ENCODE results near the gene SVOPL.
A peak's percentile ranks its signal among the peaks of the same experiment; 100 is the strongest.

Gene SVOPL

DNA sequence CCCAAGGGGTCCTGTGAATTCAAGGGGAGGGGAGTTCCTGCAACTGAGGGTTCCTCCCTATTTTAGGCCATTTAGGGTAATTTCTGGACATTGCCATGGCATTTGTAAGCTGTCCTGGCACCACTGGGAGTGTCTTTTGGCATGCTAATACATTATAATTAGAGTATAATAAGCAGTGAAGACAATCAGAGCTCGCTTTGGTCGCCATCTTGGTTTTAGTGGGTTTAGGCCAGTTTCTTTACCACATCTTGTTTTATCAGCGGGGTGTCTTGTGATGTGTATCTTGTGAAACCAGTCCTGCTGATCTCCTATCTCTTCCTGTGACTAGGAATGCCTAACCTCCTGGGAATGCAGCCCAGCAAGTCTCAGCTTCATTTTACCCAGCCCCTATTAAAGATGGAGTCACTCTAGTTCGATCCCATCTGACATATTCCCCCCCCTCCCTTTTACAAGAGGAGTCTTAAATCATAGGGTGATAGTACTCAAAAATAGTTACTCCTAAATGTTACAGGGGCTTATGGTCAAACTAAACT, 43.2 kb downstream of the SVOPL start:
- DNase-seq: no peak

DNA sequence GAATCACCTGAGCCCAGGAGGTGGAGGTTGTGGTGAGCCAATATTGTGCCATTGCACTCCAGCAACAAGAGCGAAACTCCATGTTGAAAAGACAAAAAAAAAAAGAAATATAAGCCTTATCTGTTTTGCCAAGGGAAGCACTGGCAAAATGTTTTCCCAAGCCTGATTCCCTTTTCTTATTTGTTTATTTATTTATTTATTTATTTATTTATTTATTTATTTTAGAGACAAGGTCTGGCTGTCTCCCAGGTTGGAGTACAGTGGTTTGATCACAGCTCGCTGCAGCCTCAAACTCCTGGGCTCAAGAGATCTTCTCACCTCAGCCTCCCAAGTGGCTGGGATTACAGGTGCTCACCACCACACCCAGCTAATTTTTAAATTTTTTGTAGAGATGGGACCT, 44.2 kb downstream of the SVOPL start:
- DNase-seq: no peak

DNA sequence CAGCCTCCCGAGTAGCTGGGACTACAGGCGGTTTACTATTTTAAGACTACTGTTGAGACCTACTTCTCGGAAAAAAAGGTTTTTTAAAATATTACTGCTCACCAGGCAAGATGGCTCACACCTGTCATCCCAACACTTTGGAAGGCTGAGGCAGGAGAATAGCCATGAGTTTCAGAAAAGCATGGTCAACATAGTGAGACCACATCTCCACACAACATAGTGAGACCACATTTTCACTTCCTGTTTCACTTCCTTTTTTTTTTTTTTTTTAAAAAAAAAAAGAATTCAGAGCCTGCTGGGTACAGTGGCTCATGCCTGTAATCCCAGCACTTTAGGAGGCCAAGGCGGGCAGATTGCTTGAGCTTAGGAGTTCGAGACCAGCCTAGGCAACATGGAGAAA, 46.5 kb downstream of the SVOPL start:
- no peak for DNase-seq

DNA sequence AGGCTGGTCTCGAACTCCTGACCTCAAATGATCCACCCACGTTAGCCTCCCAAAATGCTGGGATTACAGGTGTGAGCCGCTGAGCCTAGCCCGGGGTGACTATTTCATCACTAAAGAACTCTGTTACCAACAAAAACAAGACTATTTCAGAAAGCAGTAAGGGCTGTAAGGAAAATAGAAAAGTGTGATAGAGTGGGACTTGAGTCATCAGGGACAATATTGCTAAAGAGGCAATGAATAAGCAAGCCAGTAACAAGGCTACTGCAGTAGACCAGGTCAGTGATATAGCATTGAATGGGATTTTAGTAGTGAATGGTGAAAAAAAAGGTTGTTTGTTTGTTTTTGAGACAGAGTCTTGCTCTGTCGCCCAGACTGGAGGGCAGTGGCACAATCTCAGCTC, 51.7 kb downstream of the SVOPL start:
- DNase-seq: no peak

DNA sequence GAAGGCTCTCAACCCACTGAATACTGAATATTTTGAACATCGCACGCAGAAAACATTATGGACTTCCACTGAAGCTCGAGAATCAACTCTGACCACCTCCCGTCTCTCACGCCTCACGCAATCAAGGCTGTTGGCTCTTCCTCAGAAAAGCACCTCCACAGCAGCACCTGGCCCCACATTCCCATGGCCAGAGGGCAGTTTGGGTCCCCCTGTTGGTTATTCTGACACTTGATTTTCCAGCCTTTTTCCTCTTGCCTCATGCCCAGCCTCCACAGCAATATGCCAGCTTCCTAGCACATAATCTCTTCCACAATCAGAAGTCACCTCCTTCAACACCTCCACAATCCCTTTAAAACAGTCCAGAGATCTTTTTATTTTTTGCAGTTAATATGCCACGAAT, 55.9 kb downstream of the SVOPL start:
- DNase-seq: no peak

DNA sequence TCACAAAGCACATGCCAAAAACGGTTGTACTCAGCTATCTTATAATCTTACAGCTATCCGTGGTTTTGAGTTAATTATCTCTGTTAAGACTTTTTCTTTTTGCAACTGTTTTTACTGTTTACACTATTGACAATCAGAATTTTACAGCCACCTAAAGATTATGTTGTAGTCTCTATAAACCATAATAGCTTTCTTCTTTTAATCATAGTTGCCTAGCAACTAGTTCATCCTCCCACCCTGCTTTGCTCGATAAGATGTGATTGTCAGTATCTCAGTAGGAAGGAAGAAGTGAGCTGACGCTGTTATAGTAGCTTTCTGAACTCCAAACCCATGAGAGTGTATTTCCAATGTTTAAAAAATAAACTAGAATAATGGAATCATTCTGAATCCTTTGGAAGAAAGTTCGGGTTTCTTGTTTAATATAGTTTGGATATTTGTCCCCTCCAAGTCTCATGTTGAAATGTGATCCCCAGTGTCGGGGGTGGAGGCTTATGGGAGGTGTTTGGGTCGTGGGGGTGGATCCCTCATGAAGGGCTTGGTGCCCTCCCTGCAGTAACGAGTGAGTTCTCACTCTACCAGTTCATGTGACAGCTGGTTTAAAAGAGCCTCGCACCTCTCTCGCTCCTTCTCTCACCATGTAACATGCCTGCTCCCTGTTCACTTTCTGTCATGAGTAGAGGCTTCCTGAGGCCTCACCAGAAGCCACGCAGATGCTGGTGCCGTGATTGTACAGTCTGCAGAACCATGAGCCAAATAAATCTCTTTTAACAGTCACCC, 68.1 kb downstream of the SVOPL start:
- no peak for DNase-seq

DNA sequence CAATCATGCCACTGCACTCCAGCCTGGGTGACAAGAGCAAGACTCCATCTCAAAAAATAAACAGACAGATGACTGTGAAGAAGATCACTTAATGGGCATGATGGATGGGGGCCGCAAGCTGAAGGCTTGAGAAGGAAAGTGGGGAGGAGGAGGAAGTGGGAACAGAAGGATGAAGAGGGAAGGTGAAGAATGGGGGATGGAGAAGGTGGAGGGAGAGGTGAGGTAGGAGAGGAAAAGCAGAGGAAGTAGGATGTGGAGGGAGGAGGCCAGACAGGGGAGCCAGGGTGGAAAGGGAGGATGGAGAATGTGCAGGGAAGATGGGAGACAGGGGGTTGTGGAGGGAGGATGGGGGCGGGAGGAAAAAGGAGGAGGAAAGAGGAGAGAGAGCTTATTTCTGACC, 68.8 kb downstream of the SVOPL start:
- no peak for DNase-seq

DNA sequence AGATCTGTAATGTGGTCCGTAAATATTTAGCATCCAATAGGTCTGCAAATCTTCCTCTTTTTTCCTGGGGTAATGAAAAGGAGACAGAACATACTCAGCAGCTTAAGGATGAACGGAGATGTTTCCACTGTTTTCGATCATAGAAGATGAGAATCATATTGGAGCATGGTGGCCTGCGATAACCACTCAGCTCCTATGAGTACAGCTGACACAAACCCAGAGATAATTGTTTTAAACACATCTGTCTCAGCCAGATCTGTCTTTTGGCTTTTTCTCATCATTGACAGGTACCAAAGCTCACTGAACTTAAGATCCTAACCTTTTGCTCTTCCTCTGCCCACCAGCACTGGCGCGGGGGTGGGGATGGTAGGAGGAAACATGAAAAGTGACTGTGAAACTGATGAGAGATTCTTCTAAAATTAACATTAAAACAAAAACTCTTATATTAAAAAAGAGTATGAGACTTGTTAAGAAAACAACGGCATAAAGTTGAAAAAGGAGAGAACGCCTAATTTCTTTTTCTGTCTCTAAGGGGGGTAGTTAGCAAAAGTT, 71.0 kb downstream of the SVOPL start:
- no peak for DNase-seq

DNA sequence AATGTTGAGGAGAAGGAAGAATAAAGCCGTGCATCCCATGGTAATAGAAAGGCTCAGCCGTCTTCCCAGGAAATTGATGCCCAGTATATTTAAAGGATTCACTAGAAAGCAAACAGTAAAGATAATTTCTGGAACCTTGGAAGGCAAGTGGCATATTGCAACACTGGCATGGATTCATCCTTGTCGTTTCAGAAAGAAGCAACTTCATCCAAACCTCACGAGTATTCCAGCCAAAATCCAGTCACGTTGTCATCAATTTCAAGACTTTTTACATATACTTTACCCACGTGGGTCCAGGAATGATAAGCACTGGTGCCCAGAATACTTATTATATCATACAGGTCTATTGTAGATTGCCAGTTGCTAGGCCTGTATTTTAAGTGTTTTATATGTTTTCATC, 73.8 kb downstream of the SVOPL start:
- no peak for DNase-seq

DNA sequence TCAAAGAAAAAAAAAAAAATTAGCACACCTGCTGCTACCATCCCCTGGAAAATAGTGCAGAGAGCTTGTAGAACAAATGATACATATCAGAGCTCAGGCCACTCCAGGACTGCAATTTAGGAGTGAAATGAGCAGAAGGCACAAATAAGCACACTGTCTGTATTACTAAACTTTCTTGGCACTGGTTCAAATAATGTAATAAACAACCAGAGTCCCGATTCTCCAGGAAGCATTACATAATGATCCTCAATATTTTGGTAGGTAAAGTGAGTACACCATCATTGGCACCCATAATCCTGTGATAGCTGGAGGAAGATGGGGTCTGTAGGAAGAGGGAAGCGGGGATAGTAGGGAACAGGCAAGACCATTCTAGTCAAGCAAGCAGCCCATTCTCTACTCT, 74.3 kb downstream of the SVOPL start:
- no peak for DNase-seq

DNA sequence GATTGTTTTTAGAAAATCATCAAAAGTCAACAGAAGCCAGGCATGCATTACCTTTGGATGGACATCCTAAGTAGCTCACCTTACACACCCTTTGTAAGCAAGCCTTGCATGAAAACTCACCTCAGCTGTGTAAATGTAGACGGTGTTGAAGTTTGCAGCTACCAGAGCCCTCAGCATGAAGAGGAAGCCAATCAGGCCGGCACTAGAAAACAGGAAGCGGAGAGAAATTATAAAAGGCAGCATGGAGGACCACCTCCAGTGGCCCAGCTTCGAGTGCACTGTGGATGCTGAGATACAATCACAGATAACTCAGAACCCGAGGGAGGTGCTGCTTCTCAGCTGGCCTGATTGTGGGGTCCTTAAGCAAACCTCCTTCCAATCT, 75.3 kb downstream of the SVOPL start:
- peak; percentile 84 for DNase-seq

DNA sequence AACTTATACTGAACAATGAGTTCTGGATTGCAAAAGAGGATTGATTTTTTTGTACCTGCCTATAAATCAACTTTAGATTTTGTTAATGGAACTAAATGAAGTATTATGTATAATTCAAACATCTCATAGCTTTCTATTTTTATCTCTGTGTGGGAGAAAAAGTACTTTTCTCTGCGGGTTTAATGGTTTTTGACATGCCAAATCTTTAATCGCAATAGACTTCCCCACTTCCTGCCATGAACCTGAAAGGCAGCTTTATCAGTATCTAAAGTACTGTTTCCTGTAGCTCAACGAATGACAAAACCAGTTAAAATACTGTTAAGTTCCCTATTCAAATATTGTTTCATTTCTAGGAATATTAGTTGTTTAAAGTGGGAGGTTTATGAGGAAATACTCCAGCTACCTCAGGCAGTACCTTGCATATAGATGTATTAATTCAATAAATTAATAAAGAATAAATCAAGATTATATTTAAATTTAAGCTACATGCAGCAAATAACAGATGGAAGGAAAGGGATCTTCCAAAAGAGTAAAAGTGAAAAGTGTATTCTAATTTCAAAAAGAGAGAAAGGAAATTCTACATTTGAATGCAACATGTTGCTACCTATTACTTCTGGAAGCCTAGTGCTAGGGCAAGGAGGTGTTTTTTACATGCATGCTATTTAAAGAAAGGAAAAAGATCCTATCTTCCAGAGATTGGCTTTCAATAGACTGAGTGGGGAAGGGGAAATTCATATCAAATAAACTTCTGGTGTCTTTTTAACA, 75.9 kb downstream of the SVOPL start:
- DNase-seq: no peak

DNA sequence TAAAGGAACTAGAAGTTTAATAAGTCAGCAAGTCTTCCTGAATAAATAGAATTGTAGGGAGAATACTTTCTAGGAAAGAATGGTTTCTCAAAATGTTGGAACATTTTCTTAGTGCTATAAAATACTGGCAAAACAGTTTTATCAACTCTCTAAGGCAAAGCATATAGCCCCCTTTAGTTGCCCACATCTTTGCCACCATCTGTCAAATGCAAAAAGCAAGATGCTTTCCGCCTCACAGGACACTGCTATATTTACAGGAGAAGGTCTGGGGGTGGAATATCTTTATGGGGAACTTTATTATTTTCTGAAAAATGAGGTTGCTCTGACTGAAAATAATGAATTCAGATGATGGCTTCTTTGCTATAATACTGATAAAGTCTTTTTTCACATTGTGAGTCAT, 78.3 kb downstream of the SVOPL start:
- DNase-seq: no peak

DNA sequence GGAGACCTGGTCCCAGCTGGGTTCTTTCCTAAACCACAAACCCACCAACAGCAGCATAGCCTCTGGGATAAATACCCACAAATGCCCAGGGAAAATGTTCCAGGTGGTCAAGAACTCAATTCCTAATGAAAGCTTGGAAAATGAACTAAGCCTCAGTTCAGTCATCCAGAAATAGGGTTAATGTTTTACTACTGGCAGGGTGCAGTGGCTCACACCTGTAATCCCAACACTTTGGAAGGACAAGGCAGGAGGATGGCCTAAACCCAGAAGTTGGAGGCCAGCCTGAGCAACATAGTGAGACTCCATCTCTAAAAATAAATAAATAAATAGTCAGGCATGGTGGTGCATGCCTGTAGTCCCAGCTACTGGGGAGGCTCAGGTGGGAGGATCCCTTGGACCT, 82.2 kb downstream of the SVOPL start:
- DNase-seq: no peak

DNA sequence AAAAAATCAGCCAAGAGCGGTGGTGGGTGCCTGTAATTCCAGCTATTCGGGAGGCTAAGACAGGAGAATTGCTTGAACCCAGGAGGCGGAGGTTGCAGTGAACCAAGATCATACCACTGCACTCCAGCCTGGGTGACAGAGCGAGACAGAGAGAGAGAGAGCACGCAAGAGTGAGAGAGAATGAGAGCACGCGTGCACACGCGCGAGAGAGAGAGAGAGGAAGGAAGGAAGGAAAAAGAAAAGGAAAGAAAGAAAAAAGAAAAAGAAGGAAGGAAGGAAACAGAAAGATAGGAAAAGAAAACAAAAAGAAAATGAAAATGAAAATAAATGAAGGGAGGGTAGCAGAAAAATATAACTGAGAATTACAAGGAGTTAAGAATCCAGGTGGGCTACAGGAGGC, 82.7 kb downstream of the SVOPL start:
- DNase-seq: no peak

DNA sequence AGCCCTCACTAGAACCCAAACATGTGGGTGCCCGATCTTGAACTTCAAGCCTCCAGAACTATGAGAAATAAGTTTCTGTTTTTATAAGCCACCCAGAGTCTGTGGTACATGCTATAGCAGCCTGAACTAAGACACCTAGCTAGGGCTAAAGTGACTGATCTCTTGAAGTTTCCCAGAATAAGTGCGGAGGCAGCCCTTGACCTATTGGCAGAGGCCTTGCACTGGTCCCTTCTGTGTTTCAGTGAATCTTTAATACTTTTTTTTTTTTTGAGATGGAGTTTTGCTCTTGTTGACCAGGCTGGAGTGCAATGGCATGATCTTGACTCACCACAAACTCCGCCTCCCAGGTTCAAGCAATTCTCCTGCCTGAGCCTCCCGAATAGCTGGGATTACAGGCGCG, 85.1 kb downstream of the SVOPL start:
- DNase-seq: no peak

DNA sequence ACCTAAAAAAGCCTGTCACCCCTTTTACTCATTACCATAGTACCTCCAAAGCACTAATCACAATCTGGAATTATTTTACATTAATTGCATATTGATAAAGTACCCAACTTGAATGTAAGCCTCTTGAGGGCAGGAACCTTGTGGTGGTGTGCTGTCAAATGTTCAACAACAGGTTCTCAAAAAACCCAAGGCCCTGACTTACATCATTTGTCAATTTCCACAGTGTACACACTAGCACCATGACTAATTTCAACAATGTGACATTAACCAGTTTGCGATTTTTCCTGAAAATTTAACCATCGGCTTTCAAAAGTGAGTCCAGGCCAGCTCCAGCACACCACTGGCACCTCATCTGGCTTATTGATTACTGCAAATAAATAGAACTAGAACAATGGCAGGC, 87.5 kb downstream of the SVOPL start:
- DNase-seq: no peak

DNA sequence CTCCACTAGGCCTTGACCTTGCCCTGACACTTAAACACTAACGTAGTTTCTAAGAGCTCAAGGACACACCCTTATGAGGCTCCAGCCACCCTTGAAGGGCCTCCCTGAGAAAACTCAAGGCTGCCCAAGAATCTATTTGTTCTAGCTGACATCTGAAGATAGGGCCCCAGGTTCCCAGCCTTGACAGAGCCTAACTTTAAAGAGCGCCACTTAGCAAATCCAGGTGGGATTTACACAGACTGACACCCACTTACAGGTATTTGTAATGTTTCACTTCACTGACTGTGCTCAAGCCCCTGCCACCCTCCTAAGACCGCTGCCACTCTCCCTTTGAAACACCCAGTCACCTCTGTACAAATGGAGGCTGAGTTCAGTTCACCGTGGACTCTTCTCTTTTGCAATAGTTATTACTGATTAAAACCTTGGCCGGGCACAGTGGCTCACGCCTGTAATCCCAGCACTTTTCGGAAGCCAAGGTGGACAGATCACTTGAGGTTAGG, 90.4 kb downstream of the SVOPL start:
- DNase-seq: no peak

DNA sequence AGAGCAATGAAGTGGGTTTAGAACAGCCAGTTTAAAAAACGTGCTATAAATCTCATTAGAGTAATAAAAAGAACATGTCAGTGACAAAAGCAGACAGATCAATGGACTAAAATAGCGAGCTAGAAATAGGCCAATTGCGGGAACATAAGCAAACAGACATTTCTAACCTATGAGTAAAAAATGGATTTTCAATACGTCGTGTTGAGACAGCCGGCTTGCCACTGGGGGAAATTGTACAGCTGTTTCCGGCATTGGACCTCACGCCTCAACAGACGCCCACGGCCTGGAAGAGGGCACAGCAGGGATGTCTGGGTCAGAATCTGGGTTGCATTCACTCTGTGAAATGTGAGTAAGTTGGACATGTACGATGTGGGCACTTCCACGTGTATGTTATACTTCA, 92.9 kb downstream of the SVOPL start:
- DNase-seq: no peak

DNA sequence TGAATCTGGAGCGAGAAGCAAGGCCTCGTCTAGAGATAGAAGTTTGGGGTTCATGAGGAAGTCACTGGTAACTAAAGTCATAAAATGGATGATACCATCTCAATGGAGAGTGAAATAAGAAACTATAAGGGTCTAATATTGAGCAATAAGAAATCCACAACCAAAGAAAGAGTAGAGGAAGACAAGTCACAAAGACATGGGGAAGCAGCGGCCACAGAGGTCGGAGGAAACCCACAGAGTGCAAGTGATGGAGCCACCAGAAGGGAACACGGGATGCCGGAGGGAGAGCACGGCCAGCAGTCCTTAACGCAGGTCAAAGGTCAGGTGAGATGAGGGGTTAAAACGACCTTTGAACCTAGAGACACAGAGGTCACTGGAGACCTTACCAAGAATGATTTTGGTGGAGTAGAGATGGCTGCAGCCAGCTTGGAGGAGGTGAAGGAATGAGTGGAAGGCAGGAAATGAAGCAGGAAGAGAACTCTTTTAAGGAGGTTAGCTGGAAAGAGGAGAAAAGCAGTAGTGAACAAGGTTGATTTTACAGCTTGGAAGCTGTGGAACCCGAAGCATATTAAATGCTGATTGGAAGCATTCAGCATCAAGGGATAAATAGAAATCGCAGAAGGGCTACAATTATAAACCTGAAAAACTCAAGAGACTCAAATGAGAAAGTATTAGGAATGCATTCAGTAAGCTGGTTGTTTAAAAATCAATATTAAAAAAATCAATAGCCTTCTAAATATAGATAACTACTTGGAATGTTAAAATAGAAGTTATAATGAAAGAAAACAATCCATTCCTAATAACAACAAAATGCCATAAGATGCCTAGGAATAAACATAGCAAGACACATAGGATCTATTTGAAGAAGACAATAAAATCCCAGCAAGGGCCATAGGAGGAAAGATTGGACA, 93.7 kb downstream of the SVOPL start:
- DNase-seq: no peak

DNA sequence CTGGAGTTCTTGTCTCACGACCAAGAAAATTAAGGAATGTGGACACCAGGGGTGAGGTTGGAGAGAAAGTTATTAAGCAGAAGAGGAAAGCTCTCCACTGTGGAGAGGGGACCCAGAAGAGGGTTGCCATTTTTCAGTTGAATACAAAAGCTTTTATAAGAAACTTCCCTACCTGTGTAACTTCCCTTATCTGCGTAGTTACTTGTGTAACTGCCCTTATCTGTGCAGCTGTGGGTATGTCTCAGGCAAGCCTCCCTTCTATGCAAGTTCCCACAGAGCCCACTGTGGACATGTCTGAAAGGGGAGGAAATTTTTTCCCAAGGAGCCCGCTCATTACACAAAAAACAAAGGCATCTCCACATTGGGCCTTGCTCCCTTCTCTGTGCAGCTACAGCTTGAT, 94.9 kb downstream of the SVOPL start:
- no peak for DNase-seq

DNA sequence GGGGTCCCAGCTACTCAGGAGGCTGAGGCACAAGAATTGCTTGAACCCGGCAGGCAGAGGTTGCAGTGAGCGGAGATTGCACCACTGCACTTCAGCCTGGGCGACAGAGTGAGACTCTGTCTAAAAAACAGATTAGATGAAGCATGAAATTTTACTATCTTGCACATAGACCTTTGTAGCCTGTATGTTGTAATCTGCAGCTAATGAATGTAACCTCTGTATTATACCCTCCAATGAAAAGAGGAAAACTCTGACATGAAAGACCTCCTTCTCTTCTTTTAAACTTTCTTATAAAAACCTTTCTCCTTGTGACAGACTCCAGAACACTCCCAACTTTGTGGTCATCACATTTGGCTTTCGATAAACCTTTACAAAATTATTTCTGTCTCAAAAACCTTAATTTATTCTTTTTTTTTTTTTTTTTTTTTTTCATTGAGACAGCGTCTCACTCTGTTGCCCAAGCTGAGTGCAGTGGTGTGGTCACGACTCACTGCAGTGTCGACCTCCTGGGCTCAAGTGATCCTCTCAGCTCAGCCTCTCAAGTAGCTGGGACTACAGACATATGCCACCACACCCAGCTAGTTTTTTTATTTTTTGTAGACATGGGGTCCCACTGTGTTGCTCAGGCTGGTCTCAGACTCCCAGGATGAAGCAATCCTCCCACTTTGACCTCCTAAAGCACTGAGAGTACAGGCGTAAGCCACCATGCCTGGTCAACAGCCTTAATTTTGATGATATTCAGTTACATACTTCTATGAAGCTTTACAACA, 97.4 kb downstream of the SVOPL start:
- no peak for DNase-seq

Measured in NCI-H2029 (cell line).